ENCODE measurements around the gene ACADM.

GRCh38 chr1:75786901-75787493 lies 62.5 kb downstream of the ACADM start:
- TF ChIP-seq CTCF (conservative IDR thresholded peaks at IDR 0.05; ENCODE audit: low read depth in 2 of 2) (no peak), EZH2phosphoT487 (IDR thresholded peaks at IDR 0.05; ENCODE audit: unreplicated experiment) (no peak), REST (IDR thresholded peaks at IDR 0.05; ENCODE audit: unreplicated experiment) (no peak), EZH2 (IDR thresholded peaks at IDR 0.05; ENCODE audit: low read depth, unreplicated experiment) (no peak), JUNB (IDR thresholded peaks at IDR 0.05; ENCODE audit: unreplicated experiment) (no peak), POLR2AphosphoS5 (IDR thresholded peaks at IDR 0.05; ENCODE audit: low read depth) (0 out of 2 replicates have a peak, but pooled peaks have one; percentile 12), ZNF331 (CRISPR knock-in tag; IDR thresholded peaks at IDR 0.05; ENCODE audit: low read depth) (no peak), ZNF462 (CRISPR knock-in tag; IDR thresholded peaks at IDR 0.05) (no peak), ETS1 (IDR thresholded peaks at IDR 0.05) (no peak), NANOG (IDR thresholded peaks at IDR 0.05; ENCODE audit: borderline replicate concordance) (no peak)
